ENCODE measurements around the gene RFT1.

Gene RFT1, protein sequence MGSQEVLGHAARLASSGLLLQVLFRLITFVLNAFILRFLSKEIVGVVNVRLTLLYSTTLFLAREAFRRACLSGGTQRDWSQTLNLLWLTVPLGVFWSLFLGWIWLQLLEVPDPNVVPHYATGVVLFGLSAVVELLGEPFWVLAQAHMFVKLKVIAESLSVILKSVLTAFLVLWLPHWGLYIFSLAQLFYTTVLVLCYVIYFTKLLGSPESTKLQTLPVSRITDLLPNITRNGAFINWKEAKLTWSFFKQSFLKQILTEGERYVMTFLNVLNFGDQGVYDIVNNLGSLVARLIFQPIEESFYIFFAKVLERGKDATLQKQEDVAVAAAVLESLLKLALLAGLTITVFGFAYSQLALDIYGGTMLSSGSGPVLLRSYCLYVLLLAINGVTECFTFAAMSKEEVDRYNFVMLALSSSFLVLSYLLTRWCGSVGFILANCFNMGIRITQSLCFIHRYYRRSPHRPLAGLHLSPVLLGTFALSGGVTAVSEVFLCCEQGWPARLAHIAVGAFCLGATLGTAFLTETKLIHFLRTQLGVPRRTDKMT

DNA sequence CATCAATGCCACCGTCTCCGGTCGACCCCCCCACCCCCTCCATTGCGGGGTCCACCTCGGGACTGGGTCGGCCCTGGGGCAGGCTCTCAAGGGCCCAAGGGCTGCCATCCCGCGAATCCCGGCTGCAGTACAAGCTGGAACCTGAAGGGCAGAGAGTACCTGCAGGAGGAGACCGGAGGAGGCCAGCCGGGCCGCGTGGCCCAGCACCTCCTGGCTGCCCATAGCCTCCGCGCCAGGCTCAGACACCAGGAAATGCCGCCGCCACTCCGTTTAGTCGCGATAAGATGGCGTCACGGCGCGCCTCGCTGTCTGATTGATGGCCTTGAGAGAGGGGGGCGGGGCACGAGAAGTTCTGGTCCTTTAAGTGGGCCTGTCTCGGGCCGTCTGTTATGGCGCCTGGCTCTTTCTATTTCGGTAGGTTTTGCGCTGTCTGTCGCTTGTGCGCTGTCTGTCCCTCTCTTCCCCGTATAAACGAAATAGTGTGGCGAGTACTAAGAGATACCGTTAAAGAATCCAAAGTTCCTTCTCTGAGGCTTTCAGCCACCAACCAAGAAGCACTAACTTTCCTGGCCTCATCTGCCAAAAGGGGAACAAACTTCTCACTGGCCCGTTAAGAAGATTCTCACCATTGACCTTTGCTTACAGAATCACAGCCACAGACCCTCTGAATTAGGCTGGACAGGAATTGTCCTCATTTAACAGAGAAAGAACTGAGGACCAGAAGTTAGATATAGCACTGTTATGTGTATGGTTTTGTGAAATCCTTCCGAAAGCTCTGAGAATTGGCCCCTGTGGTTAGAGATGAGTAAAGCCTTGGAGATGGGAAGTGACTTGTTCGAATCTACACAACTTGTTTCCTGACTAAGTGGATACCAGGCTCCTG lies at the start of gene RFT1:
TSS of gene RFT1 (minus strand) at position 257 of the 883 bp plus-strand sequence. CDS start at position 222, 35 bp downstream.
- peak; percentile 96 to 97 for DNase-seq (ENCODE audit: low read depth in 2 of 2)

DNA sequence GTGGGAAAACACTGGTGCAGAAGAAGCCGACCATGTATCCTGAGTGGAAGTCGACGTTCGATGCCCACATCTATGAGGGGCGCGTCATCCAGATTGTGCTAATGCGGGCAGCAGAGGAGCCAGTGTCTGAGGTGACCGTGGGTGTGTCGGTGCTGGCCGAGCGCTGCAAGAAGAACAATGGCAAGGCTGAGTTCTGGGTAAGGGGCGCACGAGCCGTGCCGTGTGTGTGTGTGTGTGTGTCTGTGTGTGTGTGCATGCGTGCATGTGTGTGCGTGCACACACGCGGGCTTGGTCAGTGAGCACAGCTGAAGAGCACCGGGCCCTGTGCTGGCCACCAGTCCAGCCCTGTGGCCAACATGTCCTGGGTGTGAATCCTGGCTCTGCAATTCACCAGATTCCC lies 49.3 kb upstream of the RFT1 start:
- DNase-seq (ENCODE audit: low read depth in 2 of 2) = no peak

DNA sequence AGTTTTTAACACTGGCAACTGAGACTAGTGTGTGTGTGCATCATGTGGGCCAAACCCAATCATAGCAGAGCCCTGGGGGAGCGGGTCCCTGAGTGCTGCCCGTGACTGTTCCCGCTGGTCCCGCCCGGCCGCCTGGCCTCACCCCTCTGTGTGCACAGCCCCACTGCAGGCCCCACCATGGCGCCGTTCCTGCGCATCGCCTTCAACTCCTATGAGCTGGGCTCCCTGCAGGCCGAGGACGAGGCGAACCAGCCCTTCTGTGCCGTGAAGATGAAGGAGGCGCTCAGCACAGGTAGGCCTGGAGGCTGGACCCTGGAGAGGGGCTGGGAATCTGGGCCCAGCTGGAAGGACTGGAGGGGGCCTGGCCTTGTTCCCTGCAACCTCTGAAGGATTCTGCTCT lies 48.0 kb upstream of the RFT1 start:
- DNase-seq (ENCODE audit: low read depth in 2 of 2) = no peak

DNA sequence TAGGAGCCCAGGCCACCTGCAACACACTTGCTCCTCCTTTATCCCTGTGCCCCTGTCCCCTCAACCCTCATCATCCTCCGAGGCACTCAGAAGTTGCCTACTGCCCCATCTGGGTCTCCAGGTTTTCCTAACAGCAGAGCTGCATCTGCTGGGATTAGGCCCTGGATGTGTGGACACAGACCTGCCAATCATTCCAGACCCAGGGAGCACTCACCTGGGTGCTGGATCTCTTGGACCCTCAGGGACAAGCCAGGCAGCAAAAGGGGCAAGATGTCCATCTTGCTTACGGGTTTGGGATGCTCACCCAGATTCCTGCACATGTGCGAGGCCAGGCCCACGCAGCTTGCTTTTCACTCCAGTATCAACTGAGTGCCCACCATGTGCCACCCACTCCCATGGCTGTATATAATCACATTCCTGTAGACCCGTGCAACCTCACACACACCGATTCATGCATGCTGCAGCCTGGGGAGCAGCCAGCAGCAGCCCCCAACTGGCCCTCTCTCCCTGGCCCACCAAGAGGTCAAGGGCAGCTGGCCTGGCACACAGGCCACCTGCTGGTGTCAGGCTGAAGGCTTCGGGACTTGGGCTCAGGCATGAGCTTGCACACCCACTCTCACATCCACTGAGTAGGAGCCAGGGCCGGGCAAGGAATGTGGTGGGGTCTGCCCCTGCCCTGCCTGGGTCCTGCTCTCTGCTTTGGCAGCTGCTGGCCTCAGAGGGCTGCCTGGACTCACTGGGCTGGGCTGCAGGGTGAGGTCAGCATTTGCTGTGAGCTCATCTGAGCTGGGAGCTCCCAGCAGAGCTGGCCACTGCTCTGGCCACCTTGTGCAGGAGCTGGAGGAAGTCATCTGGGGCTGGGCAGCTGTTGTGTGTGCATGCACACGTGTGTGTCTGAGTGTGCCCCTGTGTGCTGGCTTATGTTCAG lies 45.6 kb upstream of the RFT1 start:
- no peak for DNase-seq (ENCODE audit: low read depth in 2 of 2)

DNA sequence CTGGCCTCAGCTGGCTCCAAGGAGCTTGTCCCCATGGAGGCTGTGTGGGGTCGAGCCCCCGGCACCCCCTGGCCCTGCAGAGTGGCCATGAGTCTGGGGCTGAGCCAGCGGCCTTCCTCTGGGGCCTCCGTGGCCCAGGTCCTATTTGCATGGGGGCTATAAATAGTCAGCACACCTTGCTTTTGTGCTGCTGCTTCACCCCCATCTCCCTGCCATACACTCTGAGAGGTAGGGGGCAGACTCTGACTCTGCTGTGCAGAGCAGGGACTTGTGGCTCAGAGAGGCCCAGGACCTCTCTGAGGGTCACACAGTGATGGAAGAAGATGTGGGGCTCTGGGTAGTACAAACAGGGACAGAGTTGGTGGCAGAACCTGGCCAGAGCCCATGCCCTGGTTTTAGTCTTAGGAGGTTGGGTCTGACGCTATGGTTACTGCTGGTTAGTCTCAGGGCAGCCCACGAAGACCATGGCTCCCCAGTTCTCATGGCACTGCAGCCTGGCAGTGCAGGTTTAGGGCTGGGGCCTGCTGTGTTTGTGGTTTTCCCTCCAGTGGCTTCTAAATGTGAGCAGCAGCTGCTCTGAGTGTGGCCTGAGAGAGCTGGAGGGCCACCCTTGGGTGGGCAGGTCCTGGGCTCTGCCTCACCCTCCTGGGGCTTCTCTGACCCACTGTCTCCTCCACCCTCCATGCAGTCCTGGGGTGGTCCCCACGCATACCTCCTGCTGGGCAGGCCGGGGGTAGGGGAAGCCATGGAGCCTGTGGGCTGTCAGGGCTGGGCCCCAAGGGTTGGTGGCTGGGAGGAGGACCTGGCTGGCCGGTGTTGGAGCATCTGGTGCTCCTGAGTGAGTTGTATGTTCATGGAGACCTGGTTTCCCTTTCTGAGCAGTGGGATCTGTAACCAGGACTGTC lies 44.4 kb upstream of the RFT1 start:
- DNase-seq (ENCODE audit: low read depth in 2 of 2) = no peak

DNA sequence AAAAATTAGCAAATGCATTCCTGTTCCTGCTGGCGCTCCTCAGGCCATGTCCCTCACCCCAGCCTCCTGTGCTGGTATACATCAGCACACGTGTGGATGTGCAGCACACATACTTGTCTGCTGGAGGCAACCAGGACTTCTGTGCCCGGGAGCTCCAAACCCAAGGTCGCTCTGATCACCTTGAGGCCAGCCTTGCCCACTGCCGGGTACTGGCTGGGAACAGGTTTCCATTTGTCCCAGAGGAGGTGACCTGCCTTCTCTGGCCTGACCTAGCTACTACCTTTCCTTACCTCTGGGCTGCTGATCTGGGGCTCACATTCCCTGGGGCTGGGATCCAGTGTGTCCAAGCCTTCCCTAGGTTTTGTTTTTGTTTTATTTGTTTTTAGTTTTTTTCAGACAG lies 42.9 kb upstream of the RFT1 start:
- DNase-seq (ENCODE audit: low read depth in 2 of 2) = no peak

DNA sequence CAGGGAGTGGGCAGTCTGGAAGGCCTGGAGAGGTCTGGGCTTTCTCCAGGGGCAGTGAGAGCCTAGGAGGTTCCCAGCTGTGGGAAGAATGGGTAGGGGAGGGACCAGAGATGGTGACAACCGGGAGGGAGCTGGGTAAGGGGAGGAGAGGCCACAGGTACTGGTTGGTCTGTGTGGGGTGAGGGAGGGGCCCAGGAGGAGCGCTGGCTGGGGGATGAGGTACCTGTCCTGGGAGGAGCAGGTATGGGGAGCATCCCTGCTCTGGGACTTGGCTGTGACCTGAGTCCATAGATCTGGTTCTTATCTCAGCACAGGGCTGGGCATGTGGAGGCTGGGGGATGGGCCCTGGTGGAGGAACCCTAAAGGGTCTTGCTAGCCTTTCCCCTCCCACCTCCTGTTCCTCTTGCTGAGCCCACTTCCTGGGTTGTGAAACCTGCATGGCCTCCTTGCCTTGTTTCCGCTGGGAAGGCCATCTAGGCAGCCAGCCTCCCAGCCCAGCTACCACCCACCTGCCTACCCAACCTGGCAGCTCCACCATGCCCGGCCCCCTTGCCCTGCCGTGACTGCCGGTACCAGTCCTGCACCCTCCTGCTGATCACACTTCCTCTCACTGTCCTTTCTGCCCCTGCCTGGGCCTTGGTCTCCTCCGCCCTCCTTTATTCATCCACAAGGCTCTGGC lies 41.7 kb upstream of the RFT1 start:
- no peak for DNase-seq (ENCODE audit: low read depth in 2 of 2)

DNA sequence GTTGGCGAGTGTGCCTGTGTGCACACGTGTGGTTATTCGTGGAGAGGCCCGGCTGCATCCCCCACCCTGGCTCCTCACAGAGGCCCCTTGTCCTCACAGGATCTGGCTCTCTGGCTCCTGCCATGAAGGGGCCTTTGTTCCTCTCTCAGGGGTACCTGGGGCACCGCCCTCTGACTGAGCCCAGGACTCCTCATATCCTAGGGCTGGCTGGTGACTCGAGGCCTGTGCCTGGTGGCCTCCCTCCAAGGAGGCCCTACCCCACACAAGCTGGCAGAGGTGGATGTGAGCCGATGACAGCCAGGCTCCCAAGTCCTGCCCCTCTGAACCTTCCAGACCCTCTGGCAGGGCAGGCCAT lies 40.8 kb upstream of the RFT1 start:
- no peak for DNase-seq (ENCODE audit: low read depth in 2 of 2)

DNA sequence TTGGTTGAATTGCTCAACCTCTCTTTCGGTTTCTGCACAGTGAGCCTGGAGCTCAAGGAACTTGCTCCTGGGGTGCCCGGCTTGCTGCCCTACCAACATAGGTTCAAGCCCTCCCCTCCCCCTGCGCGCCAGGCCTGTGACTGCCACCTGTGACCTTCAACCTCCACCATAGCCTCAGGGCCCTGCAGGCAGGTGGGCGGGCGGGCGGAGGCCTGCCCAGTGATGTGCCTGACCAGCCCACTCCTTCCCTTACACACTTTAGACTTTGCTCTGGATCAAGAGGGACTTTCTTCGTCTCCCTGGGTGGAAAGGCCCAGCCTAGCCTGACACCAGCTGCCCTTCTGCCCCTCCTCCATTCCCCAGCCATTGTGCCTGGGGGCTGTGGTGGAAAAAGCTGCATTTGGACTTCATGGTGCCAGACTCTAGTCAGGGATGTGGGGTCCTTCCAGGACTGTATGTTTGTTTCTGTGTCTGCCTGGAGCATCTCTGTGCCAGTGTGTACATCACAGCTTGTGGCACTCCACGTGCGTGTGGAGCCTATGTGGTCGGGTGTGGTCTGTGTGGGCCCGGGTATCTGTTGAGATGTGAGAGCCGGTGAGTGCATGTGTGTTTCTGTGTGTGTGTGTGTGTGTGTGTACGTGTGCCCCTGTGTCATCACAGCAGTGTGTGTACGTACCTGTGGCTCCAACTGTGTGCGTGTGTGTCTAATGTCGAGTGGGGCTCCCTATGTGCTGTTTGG lies 40.3 kb upstream of the RFT1 start:
- DNase-seq (ENCODE audit: low read depth in 2 of 2) = peak in 1 of 2 donors; percentile 14

DNA sequence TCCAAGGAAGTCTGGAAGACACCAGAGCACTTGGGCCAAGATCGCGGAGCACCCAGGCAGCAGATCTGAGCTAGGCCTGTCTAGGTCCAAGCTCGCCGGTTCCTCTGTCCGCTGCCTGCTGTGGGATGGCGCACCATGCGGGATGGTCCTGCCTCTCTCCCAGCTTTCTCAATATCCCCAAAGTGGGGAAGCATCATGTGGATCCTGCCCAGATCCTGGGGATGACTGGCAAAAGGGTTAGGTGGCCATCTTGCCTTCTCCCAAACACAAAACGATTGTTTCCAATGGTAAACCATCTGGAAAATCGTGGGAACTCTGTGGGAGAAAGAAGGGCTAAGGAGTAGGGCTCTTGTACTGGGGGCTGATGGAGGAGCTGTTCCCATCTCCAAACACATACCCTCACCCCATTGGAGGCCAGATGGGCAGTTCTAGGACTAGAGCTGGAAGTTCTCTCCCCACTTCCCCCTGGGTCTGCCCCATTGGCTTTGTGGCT lies 39.6 kb upstream of the RFT1 start:
- DNase-seq (ENCODE audit: low read depth in 2 of 2) = no peak

DNA sequence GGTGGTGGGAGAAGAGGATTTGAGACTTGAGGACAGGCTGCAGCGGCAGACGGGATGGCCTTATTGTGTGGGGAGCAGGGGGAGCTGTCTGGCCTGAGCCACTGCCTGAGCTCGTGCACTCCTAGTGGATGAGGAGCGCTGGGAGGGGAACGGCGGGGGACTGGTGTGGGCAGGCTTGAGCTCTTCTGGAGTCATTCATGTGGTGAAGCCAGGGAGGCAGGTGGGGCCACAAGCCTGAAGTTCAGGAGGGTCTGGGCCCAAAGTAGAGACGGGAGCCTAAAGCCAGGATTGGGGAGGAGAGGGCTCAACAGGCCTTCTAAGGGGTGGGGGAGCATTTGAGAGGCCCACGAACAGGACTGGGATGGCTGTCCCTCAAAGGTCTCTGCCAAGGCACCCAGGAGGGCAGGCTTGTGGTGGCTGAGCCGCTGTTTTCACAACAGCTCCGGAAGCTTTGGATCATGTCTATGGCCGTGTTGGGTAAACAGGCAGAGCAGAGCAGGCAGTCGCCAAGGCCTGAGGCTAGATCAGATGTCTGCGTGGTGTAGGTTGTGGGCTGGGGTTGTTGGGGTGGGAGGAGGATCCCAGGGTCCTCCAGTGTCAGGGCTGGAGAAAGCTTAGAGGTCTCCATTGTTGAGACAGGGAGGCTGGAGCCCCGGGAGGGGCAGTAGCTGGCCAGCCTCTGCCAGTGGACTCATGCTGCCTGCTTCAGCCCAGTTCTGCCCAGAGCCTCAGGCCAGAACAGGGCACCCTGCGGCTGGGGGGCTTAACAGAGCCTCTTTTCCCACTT lies 39.0 kb upstream of the RFT1 start:
- DNase-seq (ENCODE audit: low read depth in 2 of 2) = no peak

DNA sequence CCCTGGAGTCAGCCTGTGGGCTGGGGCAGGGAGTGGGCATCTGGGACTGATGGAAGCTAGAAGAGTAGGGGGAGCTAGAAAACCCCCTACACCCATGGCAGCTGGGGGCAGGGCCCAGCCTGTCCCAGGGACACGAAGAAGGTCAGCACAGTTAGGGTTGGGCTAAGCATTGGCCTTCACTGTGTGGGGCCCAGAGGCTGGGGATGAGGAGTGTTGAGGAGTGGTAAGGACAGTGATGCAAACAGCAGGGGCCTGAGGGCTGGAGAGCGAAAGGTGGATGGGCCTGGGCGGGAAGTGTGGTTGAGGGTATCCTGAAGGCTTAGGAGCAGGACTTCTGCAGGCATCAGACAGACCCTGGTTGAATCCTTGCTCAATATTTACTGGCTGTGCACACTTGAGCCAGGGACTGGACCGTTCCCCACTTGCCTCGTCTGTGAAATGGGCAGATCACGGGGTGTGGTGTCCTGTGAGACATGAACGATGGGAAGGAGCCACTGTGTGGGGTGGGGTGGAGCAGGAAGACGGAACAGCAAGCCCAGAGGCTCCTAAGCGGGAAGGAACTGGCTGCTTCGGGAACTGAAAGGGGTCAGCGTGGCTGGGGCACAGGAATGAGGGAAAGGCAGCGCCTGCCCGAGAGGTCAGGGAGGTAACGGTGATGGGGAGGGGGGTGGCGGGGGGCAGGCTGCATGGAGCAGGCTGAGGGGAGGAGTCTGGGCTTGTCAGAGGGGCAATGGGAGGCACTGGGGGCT lies 38.1 kb upstream of the RFT1 start:
- no peak for DNase-seq (ENCODE audit: low read depth in 2 of 2)

DNA sequence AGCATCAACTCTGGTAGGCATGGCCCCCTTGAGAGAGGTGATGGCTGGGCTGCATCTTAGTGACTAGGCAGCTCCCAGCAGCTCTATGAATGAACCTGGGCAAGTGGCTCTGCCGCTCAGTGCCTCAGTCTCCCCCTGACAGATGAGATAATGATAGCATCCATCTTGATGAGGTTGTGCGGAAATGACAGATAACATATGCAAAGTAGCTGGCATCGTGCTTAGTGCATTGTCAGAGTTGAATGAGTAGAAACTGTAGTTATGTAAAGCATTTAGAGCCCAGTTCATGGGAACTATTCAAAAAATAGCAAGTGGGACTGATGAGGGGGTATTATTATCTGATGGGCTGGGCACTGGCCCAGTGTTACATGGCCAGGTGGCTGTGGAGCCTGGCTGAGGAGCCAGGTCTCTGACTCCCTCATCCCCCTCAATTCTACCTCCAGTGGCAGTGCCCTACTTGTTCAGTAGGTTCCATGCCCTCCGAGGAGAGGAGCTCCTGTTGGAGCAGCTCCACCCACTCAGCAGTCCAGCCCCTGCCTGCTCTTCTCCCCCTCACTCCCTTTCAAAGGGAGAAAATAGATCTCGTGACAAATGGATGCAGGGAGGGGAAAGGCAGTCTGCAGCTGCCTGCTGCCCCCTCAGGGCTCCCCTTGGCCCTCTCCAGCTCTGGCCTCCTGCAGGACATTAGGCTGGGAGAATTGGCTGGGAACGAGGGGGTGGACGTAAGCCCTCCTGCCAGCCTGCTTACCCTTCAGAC lies 37.4 kb upstream of the RFT1 start:
- DNase-seq (ENCODE audit: low read depth in 2 of 2) = no peak

DNA sequence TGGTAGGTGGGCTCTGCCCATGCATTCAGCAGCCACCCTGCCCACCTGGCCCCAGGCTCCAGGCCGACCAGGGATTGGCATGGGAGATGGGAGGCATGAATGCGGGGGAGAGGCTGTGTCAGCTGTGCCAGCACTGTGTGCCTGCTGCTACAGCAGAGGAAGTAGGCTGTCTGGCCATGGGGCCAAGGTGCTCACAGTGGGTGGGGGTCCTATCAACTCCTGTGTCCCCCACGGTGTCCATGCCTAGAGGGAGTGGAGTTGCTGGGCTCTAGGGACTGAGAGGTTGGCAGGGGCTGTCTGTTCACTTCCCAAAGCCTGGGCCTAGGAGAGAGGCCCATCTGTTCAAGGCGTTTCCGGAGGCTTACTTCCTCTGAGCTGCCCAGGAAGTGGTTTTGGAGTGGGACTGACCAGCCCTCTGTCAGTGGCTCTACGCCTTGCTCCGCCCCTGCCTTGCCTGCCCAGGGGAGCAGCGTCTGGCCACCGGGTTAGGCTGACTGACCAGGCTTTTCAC lies 36.6 kb upstream of the RFT1 start:
- no peak for DNase-seq (ENCODE audit: low read depth in 2 of 2)

DNA sequence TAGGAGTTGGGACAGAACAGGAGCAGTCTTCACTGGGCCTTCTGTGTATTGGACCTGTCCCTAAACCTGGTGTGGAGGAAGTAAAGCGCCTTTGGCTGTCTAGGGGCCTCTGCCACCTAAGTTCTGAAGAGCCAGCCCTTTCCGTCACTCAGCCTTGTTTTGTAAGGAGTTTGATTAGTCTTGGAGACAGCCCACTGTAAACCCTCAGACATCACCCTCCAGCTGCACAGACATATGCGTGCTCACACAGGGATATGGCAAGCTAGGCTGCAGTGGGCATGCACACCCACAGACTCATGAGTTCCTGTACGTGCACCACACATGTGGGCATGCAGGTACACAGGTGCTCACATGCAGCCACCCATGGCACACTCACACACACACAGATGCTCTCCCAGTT lies 36.0 kb upstream of the RFT1 start:
- no peak for DNase-seq (ENCODE audit: low read depth in 2 of 2)

DNA sequence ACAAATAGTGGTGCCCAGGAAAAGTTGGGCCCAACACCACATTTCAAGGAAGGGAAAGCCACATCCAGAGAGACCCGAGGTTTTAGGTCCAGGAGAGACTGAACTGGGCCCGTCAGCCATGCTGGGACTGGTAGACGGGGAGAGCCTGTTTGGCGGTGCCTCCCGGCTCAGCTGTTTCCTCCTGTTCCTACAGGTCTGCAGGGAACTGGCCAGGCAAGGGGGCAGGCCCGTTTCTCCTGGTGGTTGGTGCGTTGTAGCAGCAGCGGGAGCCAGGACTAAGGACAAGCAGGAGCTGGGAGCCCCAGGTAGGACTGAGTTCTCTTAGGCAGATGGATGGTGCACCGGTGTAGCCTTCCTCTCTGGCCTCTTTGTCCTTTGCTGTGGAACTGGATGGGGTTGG lies 34.7 kb upstream of the RFT1 start:
- DNase-seq (ENCODE audit: low read depth in 2 of 2) = no peak
